HepG2 (cell line): ENCODE results near the gene CDK6. TPM values are rescaled to one million over a fixed set of nuclear protein-coding genes. Genes with fewer than 3 reads are reported as not detected.

Experiments used
- ATAC-seq: fragments of 200-7000 bp; cut with Tn5 transposase; 3 replicates; pipeline ENCODE4 v1.9.1; 2020; ENCODE audit warnings: mild to moderate bottlenecking, moderate library complexity
- Bru-seq: library from RNA; stranded (reverse); fragments of 400-500 nt; gene quantifications from one replicate; lab custom pipeline; 2021; lab: Mats Ljungman, UMichigan
- BruChase-seq, 2 experiments: library from RNA; stranded (reverse); fragments of 400-500 nt; gene quantifications; one replicate each; lab custom pipeline; 2021; lab: Mats Ljungman, UMichigan
- BruUV-seq: library from RNA; stranded (reverse); fragments of 400-500 nt; replicated peaks from 2 replicates; lab custom pipeline; 2021; lab: Mats Ljungman, UMichigan
- CTCF ChIA-PET: fragments of 300-600 bp; formaldehyde crosslinking; extraction: SDS; loops from one replicate; lab custom pipeline; 2021; ENCODE audit warnings: low total read pairs, inconsistent platforms, low intra/inter-chr PET ratio; lab: Yijun Ruan, JAX
- POLR2A ChIA-PET: fragments of 350-600 bp; sonication (Branson Sonifier 250); formaldehyde crosslinking; loops from one replicate; lab custom pipeline; 2020; ENCODE audit warnings: antibody characterized with exemption, inconsistent platforms; lab: Yijun Ruan, JAX
- DNase-seq: peaks from one replicate; pipeline ENCODE4 v3.0.0-alpha.2; 2015; ENCODE audit warnings: low spot score
- FAIRE-seq: peaks from 3 replicates; lab custom pipeline; 2011; peaks lifted over from hg19 to GRCh38; lab: Jason Lieb, UNC
- H2AFZ ChIP-seq: one replicate; pipeline ENCODE4 v1.6.1; 2011; ENCODE audit warnings: low read length, inconsistent platforms
- H3K27ac ChIP-seq: fragments of 300-600 bp; 3 replicates; pipeline ENCODE4 v1.8.0; 2011; ENCODE audit warnings: mixed run types, mild to moderate bottlenecking, mixed read lengths, low read length, inconsistent platforms; ENCODE audit not compliant: insufficient read depth; ENCODE audit errors: extremely low read length
- H3K27me3 ChIP-seq, 2 experiments: fragments of 200-600 bp in 1 of 2; 2 replicates in 1 of 2; 3 replicates in 1 of 2; pipeline versions ENCODE4 v1.6.0 to v1.8.0; 2011; ENCODE audit warnings: low read length in 2 of 2, mild to moderate bottlenecking in 2 of 2, moderate library complexity in 2 of 2, inconsistent platforms in 1 of 2; ENCODE audit not compliant: insufficient read depth in 2 of 2, control insufficient read depth in 1 of 2
- H3K36me3 ChIP-seq, 2 experiments: fragments of 200-600 bp in 1 of 2; replicated peaks in 1 of 2; 2 replicates in 1 of 2; 3 replicates in 1 of 2; pipeline versions ENCODE4 v1.5.1 to v1.8.0; 2011; ENCODE audit warnings: low read length in 2 of 2, inconsistent platforms in 1 of 2; ENCODE audit not compliant: insufficient read depth in 2 of 2, control insufficient read depth in 1 of 2
- H3K4me1 ChIP-seq: 2 replicates; pipeline ENCODE4 v1.5.1; 2012; ENCODE audit warnings: low read length, inconsistent platforms; ENCODE audit not compliant: insufficient read depth
- H3K4me2 ChIP-seq: 2 replicates; pipeline ENCODE4 v1.6.0; 2011; ENCODE audit warnings: low read depth, low read length, inconsistent platforms
- H3K4me3 ChIP-seq, 3 experiments: fragments of 200-600 bp in 1 of 3; sonication (generic), shearing (Covaris generic) in 1 of 3; replicated peaks in 1 of 3; 2 replicates each; pipeline ENCODE4 v1.5.1; 2011 to 2016; ENCODE audit warnings: low read length in 3 of 3, inconsistent platforms in 2 of 3, low read depth in 2 of 3, mild to moderate bottlenecking in 2 of 3, control low read depth in 1 of 3, mixed read lengths in 1 of 3; ENCODE audit not compliant: insufficient read depth in 1 of 3
- H3K79me2 ChIP-seq: one replicate; pipeline ENCODE4 v1.6.1; 2011; ENCODE audit warnings: low read length, inconsistent platforms; ENCODE audit not compliant: insufficient read depth
- H3K9ac ChIP-seq: 2 replicates; pipeline ENCODE4 v1.6.0; 2011; ENCODE audit warnings: mild to moderate bottlenecking, low read depth, low read length, inconsistent platforms; ENCODE audit not compliant: insufficient read depth
- H3K9me3 ChIP-seq: 2 replicates; pipeline ENCODE4 v1.5.1; 2012; ENCODE audit warnings: mild to moderate bottlenecking, low read length
- H4K20me1 ChIP-seq: 2 replicates; pipeline ENCODE4 v1.6.0; 2011; ENCODE audit warnings: inconsistent platforms, mild to moderate bottlenecking, low read length, moderate library complexity; ENCODE audit not compliant: insufficient read depth
- GABPB1 ChIP-seq: IDR thresholded peaks from 2 replicates; pipeline ENCODE4 v1.6.1; 2016; ENCODE audit warnings: mild to moderate bottlenecking, missing genetic modification reagents, moderate library complexity, missing compliant biosample characterization
- POLR2G ChIP-seq: fragments of 200-400 bp; formaldehyde crosslinking; IDR thresholded peaks from 2 replicates; pipeline ENCODE4 v1.6.1; 2018; ENCODE audit warnings: mild to moderate bottlenecking, low read depth, low read length, moderate library complexity
- RBFOX2 ChIP-seq: fragments of 200-400 bp; formaldehyde crosslinking; IDR thresholded peaks from 2 replicates; pipeline ENCODE4 v1.6.1; 2017; ENCODE audit warnings: low read depth, mild to moderate bottlenecking, low read length
- TBX3 ChIP-seq: fragments of 450-650 bp; IDR thresholded peaks from 2 replicates; pipeline ENCODE4 v1.6.1; 2017; ENCODE audit warnings: antibody characterized with exemption, mild to moderate bottlenecking, inconsistent platforms, borderline replicate concordance
- ZBTB10 ChIP-seq: sonication (generic); formaldehyde crosslinking; IDR thresholded peaks from 2 replicates; pipeline ENCODE4 v1.4.0; 2020; ENCODE audit warnings: missing genetic modification reagents, borderline replicate concordance
- ZBTB42 ChIP-seq: sonication (generic); formaldehyde crosslinking; IDR thresholded peaks from 2 replicates; pipeline ENCODE4 v1.5.0; 2020; ENCODE audit warnings: mild to moderate bottlenecking, missing genetic modification reagents
- ZC3H13 ChIP-seq: sonication (generic); formaldehyde crosslinking; IDR thresholded peaks from 2 replicates; pipeline ENCODE4 v1.8.1; 2023; ENCODE audit warnings: mild to moderate bottlenecking, missing genetic modification reagents, moderate library complexity
- ZC3H4 ChIP-seq: sonication (generic); formaldehyde crosslinking; IDR thresholded peaks from 2 replicates; pipeline ENCODE4 v1.4.0; 2020; ENCODE audit warnings: missing genetic modification reagents, borderline replicate concordance
- ZFP91 ChIP-seq: sonication (generic); formaldehyde crosslinking; IDR thresholded peaks from 2 replicates; pipeline ENCODE4 v1.9.0; 2022; ENCODE audit warnings: missing genetic modification reagents, mild to moderate bottlenecking, borderline replicate concordance
- ZNF333 ChIP-seq: sonication (generic); formaldehyde crosslinking; IDR thresholded peaks from 2 replicates; pipeline ENCODE4 v1.4.0; 2020; ENCODE audit warnings: mild to moderate bottlenecking, missing genetic modification reagents, borderline replicate concordance
- ZNF563 ChIP-seq: sonication (generic); formaldehyde crosslinking; IDR thresholded peaks from 2 replicates; pipeline ENCODE4 v1.8.0; 2022; ENCODE audit warnings: mild to moderate bottlenecking, moderate library complexity, missing genetic modification reagents
- ZNF572 ChIP-seq: sonication (generic); formaldehyde crosslinking; IDR thresholded peaks from 2 replicates; pipeline ENCODE4 v1.5.1; 2020; ENCODE audit warnings: mild to moderate bottlenecking, missing genetic modification reagents
- ZNF607 ChIP-seq: sonication (generic); formaldehyde crosslinking; IDR thresholded peaks from 2 replicates; pipeline ENCODE4 v1.5.1; 2020; ENCODE audit warnings: missing genetic modification reagents, mild to moderate bottlenecking, borderline replicate concordance
- ZNF616 ChIP-seq: sonication (generic); formaldehyde crosslinking; IDR thresholded peaks from 2 replicates; pipeline ENCODE4 v1.5.0; 2020; ENCODE audit warnings: low read depth, mild to moderate bottlenecking, missing genetic modification reagents
- WGBS: methylation state at CpG from one replicate; pipeline ENCODE4 v1.1.6; 2017; ENCODE audit warnings: low lambda C conversion rate; 5-methylcytosine and 5-hydroxymethylcytosine counted together
- in situ Hi-C: cut with HindIII; loops from 2 replicates; pipeline ENCODE4 v1.10.0; 2017; ENCODE audit warnings: low pct_unique_long_range_greater_than_20kb; ENCODE audit not compliant: extremely low pct_ligation_motif_present
- intact Hi-C: fragments of 100-400 bp; cut with micrococcal nuclease; formaldehyde crosslinking; loops from one replicate; pipeline ENCODE4 v1.10.0; 2022; ENCODE audit not compliant: unreplicated experiment
- long read RNA-seq, 2 experiments: library from RNA in 1 of 2; library from polyadenylated mRNA in 1 of 2; stranded (forward) in 1 of 2; unstranded in 1 of 2; transcript quantifications; one replicate each; pipeline ENCODE4 v2.0.0, GENCODE V29; 2019 to 2022
- polyA minus RNA-seq, 3 experiments: library from RNA; depleted of rRNA, polyadenylated mRNA; stranded (reverse); fragments of >200 nt; gene quantifications; 2 replicates each; pipeline ENCODE4 v1.2.3, GENCODE V29; 2011; ENCODE audit warnings: low replicate concordance in 1 of 3
- polyA plus RNA-seq, 8 experiments: library from polyadenylated mRNA; depleted of rRNA in 3 of 8; stranded (reverse) in 7 of 8; unstranded in 1 of 8; fragments of >200 nt; fragmentation: Illumina TruSeq in 4 of 8; extraction: Trizol in 4 of 8; gene quantifications; 2 replicates each; pipeline versions ENCODE4 v1.2.1 to v1.2.3, GENCODE V29; 2011 to 2016; ENCODE audit warnings: low read depth in 4 of 8, missing spikeins in 1 of 8, mixed read lengths in 1 of 8; ENCODE audit not compliant: insufficient read depth in 1 of 8
- total RNA-seq, 5 experiments: library from RNA; depleted of rRNA; stranded (reverse); fragments of >200 nt; fragmentation: Illumina TruSeq; extraction: Trizol; gene quantifications; 2 replicates each; pipeline ENCODE4 v1.2.3, GENCODE V29; 2016; ENCODE audit warnings: low read depth in 1 of 5

Gene CDK6
- total RNA-seq (2016; rRNA removed; fragmentation: Illumina TruSeq; extraction: Trizol) (90.8 and 134 TPM in 2 replicates), polyA plus RNA-seq (2011; rRNA removed) (25.6 and 34.6 TPM in 2 replicates), polyA minus RNA-seq (2011; rRNA and poly(A)+ RNA removed; ENCODE audit: low replicate concordance) (69.1 and 135 TPM in 2 replicates), Bru-seq, nascent RNA (percentile 98 among the genes with signal in this experiment), BruChase-seq, experiment 1, labeled RNA remaining after a 6-hour chase (percentile 95 among the genes with signal in this experiment), BruChase-seq, experiment 2, labeled RNA remaining after a 2-hour chase (percentile 96 among the genes with signal in this experiment)
- total RNA-seq (2016; cell fraction: cytosol; rRNA removed; fragmentation: Illumina TruSeq; extraction: Trizol; ENCODE audit: low read depth), result 5.1 and 5.5 TPM in 2 replicates
- total RNA-seq (2016; cell fraction: insoluble cytoplasmic fraction; rRNA removed; fragmentation: Illumina TruSeq; extraction: Trizol), result 84.9 and 123 TPM in 2 replicates
- total RNA-seq (2016; cell fraction: membrane; rRNA removed; fragmentation: Illumina TruSeq; extraction: Trizol), result 29.2 and 30.5 TPM in 2 replicates
- total RNA-seq (2016; cell fraction: nucleus; rRNA removed; fragmentation: Illumina TruSeq; extraction: Trizol), result 119 and 130 TPM in 2 replicates
- 18.5 and 23.7 TPM in 2 replicates for polyA plus RNA-seq (2011; cell fraction: cytosol; rRNA removed)
- polyA plus RNA-seq (2011; cell fraction: nucleus; rRNA removed), result 43.9 and 53.9 TPM in 2 replicates
- polyA plus RNA-seq (2012), result 20.9 and 27.3 TPM in 2 replicates
- 1.4 and 1.7 TPM in 2 replicates for polyA plus RNA-seq (2016; cell fraction: cytosol; fragmentation: Illumina TruSeq; extraction: Trizol; ENCODE audit: low read depth)
- 58.7 and 59.6 TPM in 2 replicates for polyA plus RNA-seq (2016; cell fraction: insoluble cytoplasmic fraction; fragmentation: Illumina TruSeq; extraction: Trizol; ENCODE audit: low read depth)
- polyA plus RNA-seq (2016; cell fraction: membrane; fragmentation: Illumina TruSeq; extraction: Trizol; ENCODE audit: low read depth), result 5.4 and 5.9 TPM in 2 replicates
- polyA plus RNA-seq (2016; cell fraction: nucleus; fragmentation: Illumina TruSeq; extraction: Trizol; ENCODE audit: insufficient read depth, low read depth), result 40.3 and 43.1 TPM in 2 replicates
- polyA minus RNA-seq (2011; cell fraction: cytosol; rRNA and poly(A)+ RNA removed), result 85.6 and 90.1 TPM in 2 replicates
- polyA minus RNA-seq (2011; cell fraction: nucleus; rRNA and poly(A)+ RNA removed), result 219 and 264 TPM in 2 replicates
- long read RNA-seq, experiment 1, full-length matches to known transcripts, result 6 of 15 reads
- long read RNA-seq, experiment 1, partial matches to known transcripts, result 2 of 15 reads
- long read RNA-seq, experiment 1, other reads (novel, unspliced or antisense), result 7 of 15 reads
- long read RNA-seq, experiment 2, partial matches to known transcripts, result 2 of 82 reads
- long read RNA-seq, experiment 2, other reads (novel, unspliced or antisense), result 79 of 82 reads

GRCh38 chr7:92836489-92836999 lies at the start of gene CDK6:
CDK6 (minus strand) TSS chr7:92836573; CDS start chr7:92833323, 3,250 bp downstream.
- peak within 1 kb of the TSS; percentile 98 for H3K4me2 ChIP-seq
- no peaks in the 10 kb centered on the region; a peak in 3 of 5 replicates for H3K36me3 ChIP-seq
- WGBS, result under 1% methylated on average over 33 of the region's 54 CpGs
- H3K79me2 ChIP-seq, result peaks cover 49% of the 10 kb centered on the region
- intact Hi-C loops, result no loop called here
- H3K9me3 ChIP-seq, result no peaks in the 10 kb centered on the region
- H3K27me3 ChIP-seq, result no peaks in the 10 kb centered on the region; a peak in 1 of 5 replicates
- peak within 1 kb of the TSS; percentile 94 for H3K27ac ChIP-seq
- H4K20me1 ChIP-seq, result no peaks in the 10 kb centered on the region
- no peak for FAIRE-seq
- H2AFZ ChIP-seq, result peak within 1 kb of the TSS; percentile 34
- H3K4me3 ChIP-seq, result peak within 1 kb of the TSS; percentile 93 to 99 (median 94)
- in situ Hi-C loops, result loop anchor here (10.0 kb wide), 1 partner anchor 218 kb away; no protein-coding TSS in a partner anchor
- BruUV-seq, result no TSS peak
- ATAC-seq, result peak; percentile 60
- peak; percentile 55 for DNase-seq
- CTCF ChIA-PET, result no interaction called here
- peaks cover 14% of the 10 kb centered on the region; the same call in 1 of the 2 replicates for H3K4me1 ChIP-seq
- peak within 1 kb of the TSS; percentile 95 for H3K9ac ChIP-seq
- POLR2A ChIA-PET, result interaction anchor here (0.7 to 2.9 kb wide), 7 partner anchors 10 to 257 kb away, joined by 3 to 44 read pairs (median 6); partner anchors contain the start of gene FAM133B
- TF ChIP-seq ZNF616 (CRISPR knock-in tag) (no peak), TBX3 (no peak), ZBTB10 (CRISPR knock-in tag) (no peak), ZNF607 (CRISPR knock-in tag) (no peak), GABPB1 (CRISPR knock-in tag) (peak; percentile 23; the same call in 1 of the 2 replicates), POLR2G (peak; percentile 64), ZC3H13 (CRISPR knock-in tag) (0 out of 2 replicates have a peak, but pooled peaks have one; percentile 12), ZNF572 (CRISPR knock-in tag) (no peak), RBFOX2 (peak; percentile 75), ZNF333 (CRISPR knock-in tag) (0 out of 2 replicates have a peak, but pooled peaks have one; percentile 9), ZFP91 (CRISPR knock-in tag) (no peak), ZNF563 (CRISPR knock-in tag) (peak; percentile 10; the same call in 1 of the 2 replicates), ZBTB42 (CRISPR knock-in tag) (no peak), ZC3H4 (CRISPR knock-in tag) (no peak)
